ENCODE data around the gene TMEM176A.
"Not testable (repeated sequence)": the region's sequence is repeated elsewhere in the genome, so short reads cannot be mapped to it uniquely, and the experiment has no call there.

The TMEM176A gene

DNA sequence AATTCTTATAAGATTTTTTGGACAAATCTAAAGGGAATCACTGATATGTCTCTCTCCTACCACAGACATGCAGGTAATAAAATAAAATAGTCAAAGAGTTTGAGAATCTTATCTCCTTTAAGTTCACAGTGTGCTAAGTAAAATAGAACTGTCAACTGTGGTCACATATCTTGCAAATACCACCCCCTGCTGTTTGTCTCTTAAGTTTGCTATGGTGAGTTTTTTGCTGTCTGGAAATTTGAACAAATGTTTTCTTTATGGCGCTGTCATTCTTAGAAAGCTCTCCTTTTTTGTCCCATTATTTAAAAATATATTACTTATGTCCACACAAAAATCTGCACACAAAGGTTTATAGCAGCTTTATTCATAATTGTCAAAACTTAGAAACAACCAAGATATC, 43.7 kb upstream of the TMEM176A start:
- H3K27ac ChIP-seq: no peak overlapping the region
- TF ChIP-seq CTCF (conservative IDR thresholded peaks at IDR 0.05) (peak; percentile 72), ZFX (IDR thresholded peaks at IDR 0.05) (no peak)

- TF ChIP-seq CTCF (conservative IDR thresholded peaks at IDR 0.05) (no peak), ZFX (IDR thresholded peaks at IDR 0.05) (no peak)
- no peak overlapping the region for H3K27ac ChIP-seq
These were observed 41.1 kb upstream of the TMEM176A start for GRCh38 chr7:150759479-150759878.

- H3K27ac ChIP-seq: peak overlapping the region; percentile 48
- TF ChIP-seq CTCF (conservative IDR thresholded peaks at IDR 0.05): no peak
- no peak for TF ChIP-seq ZFX (IDR thresholded peaks at IDR 0.05)
These were observed 34.2 kb upstream of the TMEM176A start for GRCh38 chr7:150766334-150766709.

DNA sequence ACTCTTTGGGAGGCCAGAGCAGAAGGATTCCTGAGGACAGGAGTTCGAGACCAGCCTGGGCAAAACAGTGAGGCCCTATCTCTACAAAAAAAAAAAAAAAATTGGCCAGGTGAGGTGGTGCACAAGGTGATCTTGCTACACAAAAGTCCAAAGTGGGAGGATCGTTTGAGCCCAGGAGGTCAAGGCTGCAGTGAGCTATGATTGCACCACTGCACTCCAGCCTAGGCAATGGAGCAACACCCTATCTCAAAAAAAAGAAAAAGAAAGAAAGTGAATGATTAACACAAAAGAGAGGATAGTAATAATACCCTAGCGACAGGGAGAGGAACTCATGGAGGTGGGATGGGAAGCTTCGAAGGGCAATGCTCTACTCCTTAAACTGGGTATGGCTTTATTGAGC, 30.8 kb upstream of the TMEM176A start:
- H3K27ac ChIP-seq: no peak overlapping the region
- TF ChIP-seq CTCF (conservative IDR thresholded peaks at IDR 0.05): no peak
- TF ChIP-seq ZFX (IDR thresholded peaks at IDR 0.05): no peak

- not testable (repeated sequence) for H3K27ac ChIP-seq
These were observed 26.4 kb upstream of the TMEM176A start for GRCh38 chr7:150774131-150774530.

DNA sequence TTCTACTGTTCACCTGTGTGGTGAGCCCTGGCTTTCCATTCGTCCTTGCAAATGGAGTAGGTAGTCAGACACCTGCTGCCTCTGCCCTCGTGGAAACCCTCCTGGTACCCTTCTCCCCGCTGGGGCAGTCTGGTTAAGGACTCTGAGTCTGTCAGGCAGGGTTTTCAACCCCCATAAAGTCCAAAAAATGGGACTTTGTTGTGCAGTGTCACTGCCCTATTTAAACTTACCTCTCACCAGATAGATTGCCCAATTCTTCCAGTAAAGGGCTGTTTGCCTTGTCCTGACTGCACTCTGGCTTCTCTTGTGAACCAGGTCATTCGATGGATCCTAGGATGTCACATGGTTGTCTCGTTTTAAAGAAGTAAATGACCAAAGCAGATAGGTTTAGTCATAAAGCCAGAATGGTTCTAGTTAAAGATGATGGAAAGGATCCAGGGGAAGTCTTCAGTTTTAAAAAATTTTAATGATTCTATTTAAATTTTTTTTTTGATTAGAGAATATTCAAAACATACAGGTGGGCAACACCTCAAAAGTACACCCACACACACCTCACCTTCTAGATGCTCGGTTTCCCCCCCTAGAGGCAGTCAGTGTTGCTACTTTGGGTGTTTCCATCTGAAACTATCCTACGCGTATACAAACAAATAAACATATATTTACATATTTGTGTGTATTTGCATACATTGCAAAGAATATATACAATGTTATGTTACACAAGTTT, 22.4 kb upstream of the TMEM176A start:
- TF ChIP-seq ZFX (IDR thresholded peaks at IDR 0.05) (no peak), CTCF (conservative IDR thresholded peaks at IDR 0.05) (no peak)
- H3K27ac ChIP-seq: no peak overlapping the region

- no peak overlapping the region for H3K27ac ChIP-seq
- TF ChIP-seq CTCF (conservative IDR thresholded peaks at IDR 0.05) (peak; percentile 98), ZFX (IDR thresholded peaks at IDR 0.05) (no peak)
These were observed 21.7 kb upstream of the TMEM176A start for GRCh38 chr7:150778738-150779301.

DNA sequence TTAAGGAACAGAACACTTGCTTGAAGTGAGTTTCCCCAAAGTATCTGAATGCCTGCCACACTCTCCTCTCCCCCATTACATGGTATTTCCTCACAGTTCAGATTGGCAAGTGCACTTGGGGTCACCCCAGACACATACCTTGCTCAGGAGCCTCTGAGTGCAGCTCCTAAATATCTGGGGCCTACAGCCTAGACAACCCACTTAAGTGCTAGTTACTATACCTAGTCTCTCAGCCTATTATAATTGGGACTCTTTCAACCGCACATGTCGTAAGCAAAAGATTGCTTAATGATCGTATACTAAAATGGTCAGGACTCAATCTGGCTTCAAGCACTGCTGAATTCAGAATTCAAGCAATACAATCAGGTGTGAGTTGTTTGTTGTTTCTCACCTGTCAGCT, 20.3 kb upstream of the TMEM176A start:
- no peak for TF ChIP-seq ZFX (IDR thresholded peaks at IDR 0.05)
- no peak for TF ChIP-seq CTCF (conservative IDR thresholded peaks at IDR 0.05)
- no peak overlapping the region for H3K27ac ChIP-seq

Measured in C4-2B (cell line).